OCI-LY1 (cell line): ENCODE data around the gene STAMBPL1.

Experiments
- H2AFZ ChIP-seq: fragments of 200-600 bp; sonication (generic), shearing (Covaris generic); 2 replicates; pipeline ENCODE4 v1.6.0; 2014; ENCODE audit warnings: antibody characterized with exemption, mild to moderate bottlenecking, low read length
- H3F3A ChIP-seq: fragments of 200-600 bp; sonication (generic), shearing (Covaris generic); 2 replicates; pipeline ENCODE4 v1.6.0; 2014; ENCODE audit warnings: mild to moderate bottlenecking, antibody characterized with exemption, low read length, moderate library complexity; ENCODE audit not compliant: insufficient read depth
- H3K27ac ChIP-seq: fragments of 200-600 bp; sonication (generic); 2 replicates; pipeline ENCODE4 v1.5.1; 2014; ENCODE audit warnings: low read length, mixed run types, mild to moderate bottlenecking, low read depth; ENCODE audit not compliant: poor library complexity, severe bottlenecking
- H3K27me3 ChIP-seq: fragments of 200-600 bp; sonication (generic); 2 replicates; pipeline ENCODE4 v1.6.0; 2014; ENCODE audit warnings: antibody characterized with exemption, mild to moderate bottlenecking, low read length, moderate library complexity; ENCODE audit not compliant: insufficient read depth
- H3K36me3 ChIP-seq: fragments of 200-600 bp; sonication (generic); 2 replicates; pipeline ENCODE4 v1.6.1; 2014; ENCODE audit warnings: mild to moderate bottlenecking, antibody characterized with exemption, low read length, moderate library complexity, mixed read lengths; ENCODE audit not compliant: insufficient read depth
- H3K4me1 ChIP-seq: fragments of 200-600 bp; sonication (generic); 2 replicates; pipeline ENCODE4 v1.5.1; 2014; ENCODE audit warnings: mild to moderate bottlenecking, low read length, moderate library complexity; ENCODE audit not compliant: insufficient read depth, severe bottlenecking
- H3K4me2 ChIP-seq: fragments of 200-600 bp; sonication (generic), shearing (Covaris generic); 2 replicates; pipeline ENCODE4 v1.6.1; 2014; ENCODE audit warnings: low read length
- H3K4me3 ChIP-seq: fragments of 200-600 bp; sonication (generic); 2 replicates; pipeline ENCODE4 v1.5.1; 2014; ENCODE audit warnings: low read length, low read depth, mild to moderate bottlenecking, mixed read lengths; ENCODE audit not compliant: poor library complexity, severe bottlenecking
- H3K79me2 ChIP-seq: fragments of 200-600 bp; shearing (Covaris generic); 2 replicates; pipeline ENCODE4 v1.6.1; 2016; ENCODE audit warnings: mixed run types, low read length, mixed read lengths; ENCODE audit not compliant: insufficient read depth
- H3K9ac ChIP-seq: fragments of 200-600 bp; sonication (generic), shearing (Covaris generic); 2 replicates; pipeline ENCODE4 v1.6.1; 2014; ENCODE audit warnings: mild to moderate bottlenecking, low read length, mixed read lengths
- H3K9me2 ChIP-seq: fragments of 200-600 bp; sonication (generic), shearing (Covaris generic); 2 replicates; pipeline ENCODE4 v1.6.1; 2014; ENCODE audit warnings: low read depth, mild to moderate bottlenecking, low read length, mixed read lengths
- H3K9me3 ChIP-seq: fragments of 200-600 bp; shearing (Covaris generic); 2 replicates; pipeline ENCODE4 v1.6.1; 2014; ENCODE audit warnings: low read length, mixed read lengths
- H4K20me1 ChIP-seq: fragments of 200-600 bp; sonication (generic), shearing (Covaris generic); 2 replicates; pipeline ENCODE4 v1.6.0; 2016; ENCODE audit warnings: mild to moderate bottlenecking, low read length; ENCODE audit not compliant: insufficient read depth
- CTCF ChIP-seq: fragments of 200-600 bp; sonication (generic), shearing (Covaris generic); IDR thresholded peaks from 2 replicates; pipeline ENCODE4 v1.5.1; 2017; ENCODE audit warnings: mild to moderate bottlenecking, antibody characterized with exemption, low read length, moderate library complexity, mixed read lengths
- EZH2 ChIP-seq: fragments of 200-600 bp; sonication (generic), shearing (Covaris generic); IDR thresholded peaks from 2 replicates; pipeline ENCODE4 v1.8.0; 2017; ENCODE audit warnings: borderline replicate concordance, mixed run types, mild to moderate bottlenecking, antibody characterized with exemption, low read length, moderate library complexity, mixed read lengths

The STAMBPL1 gene

GRCh38 chr10:88853155-88853881, 26.7 kb upstream of the STAMBPL1 start:
- Histone ChIP-seq H3K4me1 (no peaks in the 10 kb centered on the region), H3K27me3 (no peaks in the 10 kb centered on the region), H3K79me2 (no peaks in the 10 kb centered on the region), H3K9ac (no peak overlapping the region), H2AFZ (no peak overlapping the region), H3K36me3 (no peaks in the 10 kb centered on the region), H3K27ac (no peak overlapping the region), H3K9me2 (no peaks in the 10 kb centered on the region), H3F3A (no peaks in the 10 kb centered on the region), H3K9me3 (no peaks in the 10 kb centered on the region), H3K4me2 (no peak overlapping the region), H4K20me1 (no peaks in the 10 kb centered on the region), H3K4me3 (no peak overlapping the region)
- TF ChIP-seq CTCF (no peak), EZH2 (no peak)

- Histone ChIP-seq H3K9ac (no peak overlapping the region), H3K27ac (no peak overlapping the region), H4K20me1 (no peaks in the 10 kb centered on the region), H3K36me3 (no peaks in the 10 kb centered on the region), H3K9me3 (no peaks in the 10 kb centered on the region), H3K79me2 (no peaks in the 10 kb centered on the region), H3K4me2 (no peak overlapping the region), H3K27me3 (no peaks in the 10 kb centered on the region), H2AFZ (no peak overlapping the region), H3K4me3 (no peak overlapping the region), H3K9me2 (no peaks in the 10 kb centered on the region), H3K4me1 (no peaks in the 10 kb centered on the region), H3F3A (no peaks in the 10 kb centered on the region)
- TF ChIP-seq EZH2: no peak
Observed at GRCh38 chr10:88854684-88855083, 25.4 kb upstream of the STAMBPL1 start.

GRCh38 chr10:88857831-88858230, 22.2 kb upstream of the STAMBPL1 start:
- Histone ChIP-seq H3K4me1 (no peaks in the 10 kb centered on the region), H3K9me2 (no peaks in the 10 kb centered on the region), H3K4me2 (no peak overlapping the region), H3K9ac (no peak overlapping the region), H4K20me1 (no peaks in the 10 kb centered on the region), H3K79me2 (no peaks in the 10 kb centered on the region), H3K27ac (no peak overlapping the region), H3K9me3 (no peaks in the 10 kb centered on the region), H3K36me3 (no peaks in the 10 kb centered on the region), H2AFZ (no peak overlapping the region), H3K4me3 (no peak overlapping the region), H3F3A (no peaks in the 10 kb centered on the region), H3K27me3 (no peaks in the 10 kb centered on the region)
- TF ChIP-seq CTCF: no peak
- no peak for TF ChIP-seq EZH2

- Histone ChIP-seq H3K27ac (no peak overlapping the region), H3K27me3 (no peaks in the 10 kb centered on the region), H3K4me3 (no peak overlapping the region), H3K79me2 (no peaks in the 10 kb centered on the region), H3K9me3 (no peaks in the 10 kb centered on the region), H2AFZ (no peak overlapping the region), H3F3A (no peaks in the 10 kb centered on the region), H3K4me2 (no peak overlapping the region), H4K20me1 (no peaks in the 10 kb centered on the region), H3K4me1 (no peaks in the 10 kb centered on the region), H3K9me2 (no peaks in the 10 kb centered on the region), H3K36me3 (no peaks in the 10 kb centered on the region), H3K9ac (no peak overlapping the region)
- no peak for TF ChIP-seq CTCF
- no peak for TF ChIP-seq EZH2
Observed at GRCh38 chr10:88858491-88858890, 21.6 kb upstream of the STAMBPL1 start.
